Lower leg skin (tissue), 3 donors: ENCODE data around the gene ROPN1B.

Experiments
- POLR2A ChIP-seq, 2 donors: fragments of 450-650 bp; IDR thresholded peaks; one replicate each; pipeline ENCODE4 v1.6.1; 2016 to 2017; ENCODE audit warnings: antibody characterized with exemption in 2 of 2, mild to moderate bottlenecking in 1 of 2, moderate library complexity in 1 of 2
- TF ChIP-seq, protein P1 (sequence below), 3 donors: fragments of 450-650 bp; IDR thresholded peaks; one replicate each; pipeline ENCODE4 v1.5.1; 2016; ENCODE audit warnings: antibody characterized with exemption in 3 of 3, mild to moderate bottlenecking in 3 of 3, moderate library complexity in 2 of 3

DNA sequence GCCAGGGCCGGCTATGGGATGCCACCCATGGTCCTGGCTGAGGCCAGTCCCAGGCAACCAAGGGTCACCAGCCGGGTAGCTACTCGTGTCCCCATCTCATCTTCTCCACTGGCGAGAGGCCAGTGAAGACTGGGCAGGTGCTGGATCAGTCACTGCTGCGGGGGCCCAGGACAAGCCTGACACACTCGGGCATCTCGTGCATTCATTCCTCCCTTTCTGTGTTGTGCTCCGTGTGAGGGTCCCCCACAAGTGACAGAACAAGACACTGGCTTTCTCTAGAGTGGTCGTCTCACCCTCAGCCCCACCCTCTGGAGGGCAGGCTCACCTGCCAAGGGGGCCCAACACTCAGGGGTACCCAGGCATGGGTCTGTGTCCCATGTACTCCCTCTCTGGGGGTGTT lies 48.4 kb downstream of the ROPN1B start:
- TF ChIP-seq, protein P1, sequence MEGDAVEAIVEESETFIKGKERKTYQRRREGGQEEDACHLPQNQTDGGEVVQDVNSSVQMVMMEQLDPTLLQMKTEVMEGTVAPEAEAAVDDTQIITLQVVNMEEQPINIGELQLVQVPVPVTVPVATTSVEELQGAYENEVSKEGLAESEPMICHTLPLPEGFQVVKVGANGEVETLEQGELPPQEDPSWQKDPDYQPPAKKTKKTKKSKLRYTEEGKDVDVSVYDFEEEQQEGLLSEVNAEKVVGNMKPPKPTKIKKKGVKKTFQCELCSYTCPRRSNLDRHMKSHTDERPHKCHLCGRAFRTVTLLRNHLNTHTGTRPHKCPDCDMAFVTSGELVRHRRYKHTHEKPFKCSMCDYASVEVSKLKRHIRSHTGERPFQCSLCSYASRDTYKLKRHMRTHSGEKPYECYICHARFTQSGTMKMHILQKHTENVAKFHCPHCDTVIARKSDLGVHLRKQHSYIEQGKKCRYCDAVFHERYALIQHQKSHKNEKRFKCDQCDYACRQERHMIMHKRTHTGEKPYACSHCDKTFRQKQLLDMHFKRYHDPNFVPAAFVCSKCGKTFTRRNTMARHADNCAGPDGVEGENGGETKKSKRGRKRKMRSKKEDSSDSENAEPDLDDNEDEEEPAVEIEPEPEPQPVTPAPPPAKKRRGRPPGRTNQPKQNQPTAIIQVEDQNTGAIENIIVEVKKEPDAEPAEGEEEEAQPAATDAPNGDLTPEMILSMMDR (IDR thresholded peaks at IDR 0.05): no peak
- TF ChIP-seq POLR2A (IDR thresholded peaks at IDR 0.05): no peak
